ENCODE measurements around the gene TBC1D8B. TPM values are rescaled to one million over a fixed set of nuclear protein-coding genes. Genes with fewer than 3 reads are reported as not detected.

The TBC1D8B gene
- total RNA-seq, 4 donors from 2014 or later, result 1.8 to 3.0 (median 2.3) TPM

DNA sequence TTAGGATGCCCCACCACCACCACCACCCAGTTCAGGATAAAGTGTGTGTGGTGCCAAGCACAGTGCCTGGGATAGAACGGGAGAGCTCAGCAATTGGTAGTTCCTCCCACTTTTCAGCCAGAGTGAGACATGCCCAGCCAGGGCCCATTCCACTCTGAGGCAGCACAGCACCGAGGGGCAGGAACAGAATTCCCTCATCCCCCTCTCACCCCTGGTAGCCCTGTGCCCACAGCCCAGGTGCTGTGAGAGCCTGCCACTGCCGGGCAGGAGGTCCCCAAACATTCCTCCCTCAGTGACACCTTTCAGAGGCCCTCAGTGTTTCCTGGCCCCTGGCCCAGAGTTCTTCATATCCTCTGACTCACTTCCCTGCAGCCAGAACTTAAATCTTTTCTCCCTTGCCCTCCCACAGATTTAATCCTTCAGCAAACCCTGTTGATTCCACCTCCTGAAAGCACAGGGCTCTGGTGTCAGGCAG is 92.5 kb downstream of the TBC1D8B start:
- TF ChIP-seq, protein P1, sequence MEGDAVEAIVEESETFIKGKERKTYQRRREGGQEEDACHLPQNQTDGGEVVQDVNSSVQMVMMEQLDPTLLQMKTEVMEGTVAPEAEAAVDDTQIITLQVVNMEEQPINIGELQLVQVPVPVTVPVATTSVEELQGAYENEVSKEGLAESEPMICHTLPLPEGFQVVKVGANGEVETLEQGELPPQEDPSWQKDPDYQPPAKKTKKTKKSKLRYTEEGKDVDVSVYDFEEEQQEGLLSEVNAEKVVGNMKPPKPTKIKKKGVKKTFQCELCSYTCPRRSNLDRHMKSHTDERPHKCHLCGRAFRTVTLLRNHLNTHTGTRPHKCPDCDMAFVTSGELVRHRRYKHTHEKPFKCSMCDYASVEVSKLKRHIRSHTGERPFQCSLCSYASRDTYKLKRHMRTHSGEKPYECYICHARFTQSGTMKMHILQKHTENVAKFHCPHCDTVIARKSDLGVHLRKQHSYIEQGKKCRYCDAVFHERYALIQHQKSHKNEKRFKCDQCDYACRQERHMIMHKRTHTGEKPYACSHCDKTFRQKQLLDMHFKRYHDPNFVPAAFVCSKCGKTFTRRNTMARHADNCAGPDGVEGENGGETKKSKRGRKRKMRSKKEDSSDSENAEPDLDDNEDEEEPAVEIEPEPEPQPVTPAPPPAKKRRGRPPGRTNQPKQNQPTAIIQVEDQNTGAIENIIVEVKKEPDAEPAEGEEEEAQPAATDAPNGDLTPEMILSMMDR (IDR thresholded peaks at IDR 0.05), result no peak
- no peak for TF ChIP-seq POLR2A (IDR thresholded peaks at IDR 0.05)
- intact Hi-C loops (cut with DNase I; ENCODE audit: low total_unique reads), result no loop called here
- H3K4me3 ChIP-seq (ENCODE audit: low read depth, poor library complexity, severe bottlenecking), result no peak overlapping the region
- 18 to 33% methylated on average over 2 to 3 of the region's 3 CpGs for WGBS, 2 donors
- DNase-seq (ENCODE audit: low spot score in 2 of 2), result no peak

DNA sequence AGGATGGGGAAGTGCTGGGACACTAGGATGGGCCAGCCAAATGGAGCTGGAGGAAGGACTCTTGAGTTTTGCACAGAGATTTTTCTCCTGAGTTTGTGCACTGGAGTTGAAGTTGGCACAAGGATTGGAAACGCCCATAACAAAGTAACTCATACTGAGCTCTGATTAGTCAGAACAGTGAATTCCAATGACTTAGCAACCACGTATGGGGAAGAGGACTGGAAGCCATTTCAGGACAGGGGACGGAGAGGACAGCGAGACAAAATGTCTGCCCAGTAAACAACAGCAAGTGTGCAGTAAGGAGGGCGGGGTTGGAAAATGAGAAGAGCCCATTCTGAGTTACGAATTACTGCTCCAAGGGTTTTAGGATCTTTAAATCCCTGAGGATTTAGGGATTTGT is 94.8 kb downstream of the TBC1D8B start:
- WGBS, 2 donors, result 68 to 74% methylated on average over 6 of the region's 6 CpGs
- intact Hi-C loops (cut with DNase I; ENCODE audit: low total_unique reads), result no loop called here
- H3K4me3 ChIP-seq (ENCODE audit: low read depth, poor library complexity, severe bottlenecking), result no peak overlapping the region
- TF ChIP-seq, protein P1 (IDR thresholded peaks at IDR 0.05), result no peak
- no peak for TF ChIP-seq POLR2A (IDR thresholded peaks at IDR 0.05)
- no peak for DNase-seq (ENCODE audit: low spot score in 2 of 2)

DNA sequence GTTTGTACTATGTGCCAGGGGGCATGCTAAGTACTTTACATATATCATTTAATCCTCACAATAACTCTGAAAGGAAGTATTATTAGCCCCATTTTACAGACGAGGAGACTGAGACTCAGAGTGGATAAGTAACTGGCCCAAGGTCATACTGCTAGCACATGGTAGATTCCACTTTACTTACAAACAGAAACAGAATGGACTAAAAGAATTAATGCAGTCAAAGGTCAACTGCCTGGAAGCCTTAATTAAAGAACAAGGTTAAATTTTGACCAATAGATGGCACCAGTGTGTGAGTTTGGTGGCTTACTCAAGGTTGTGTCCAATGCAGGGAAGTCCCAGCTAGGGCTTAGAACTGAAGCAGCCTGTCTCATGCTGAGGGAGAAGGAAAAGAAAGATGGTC is 96.0 kb downstream of the TBC1D8B start:
- no peak for TF ChIP-seq POLR2A (IDR thresholded peaks at IDR 0.05)
- TF ChIP-seq, protein P1 (IDR thresholded peaks at IDR 0.05), result no peak
- DNase-seq (ENCODE audit: low spot score in 2 of 2), result no peak
- no peak overlapping the region for H3K4me3 ChIP-seq (ENCODE audit: low read depth, poor library complexity, severe bottlenecking)
- WGBS, 2 donors, result 36 to 67% methylated on average over 1 of the region's 1 CpG
- intact Hi-C loops (cut with DNase I; ENCODE audit: low total_unique reads), result no loop called here

DNA sequence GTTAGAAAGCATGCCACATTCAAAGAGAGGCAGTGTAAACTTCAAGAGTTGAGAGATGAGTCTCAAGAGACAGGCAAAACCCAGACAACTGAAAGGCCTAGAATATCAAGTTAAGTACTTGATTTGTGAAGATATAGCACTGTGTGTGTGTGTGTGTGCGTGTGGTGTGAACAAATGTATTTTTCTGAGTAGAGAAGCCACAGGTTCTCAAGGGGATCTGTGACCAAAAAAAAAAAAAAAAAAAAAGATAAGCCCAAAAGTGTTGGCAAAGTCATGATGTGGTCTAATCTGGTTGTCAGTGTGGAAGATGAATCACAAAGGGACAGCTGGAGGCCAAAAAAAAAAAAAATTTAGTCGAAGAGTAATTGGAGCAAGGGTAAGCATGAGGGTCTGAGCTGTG is 96.8 kb downstream of the TBC1D8B start:
- H3K4me3 ChIP-seq (ENCODE audit: low read depth, poor library complexity, severe bottlenecking), result no peak overlapping the region
- intact Hi-C loops (cut with DNase I; ENCODE audit: low total_unique reads), result no loop called here
- TF ChIP-seq POLR2A (IDR thresholded peaks at IDR 0.05), result no peak
- TF ChIP-seq, protein P1 (IDR thresholded peaks at IDR 0.05), result no peak
- DNase-seq (ENCODE audit: low spot score in 2 of 2), result no peak
- 52 to 71% methylated on average over 2 of the region's 2 CpGs for WGBS, 2 donors

DNA sequence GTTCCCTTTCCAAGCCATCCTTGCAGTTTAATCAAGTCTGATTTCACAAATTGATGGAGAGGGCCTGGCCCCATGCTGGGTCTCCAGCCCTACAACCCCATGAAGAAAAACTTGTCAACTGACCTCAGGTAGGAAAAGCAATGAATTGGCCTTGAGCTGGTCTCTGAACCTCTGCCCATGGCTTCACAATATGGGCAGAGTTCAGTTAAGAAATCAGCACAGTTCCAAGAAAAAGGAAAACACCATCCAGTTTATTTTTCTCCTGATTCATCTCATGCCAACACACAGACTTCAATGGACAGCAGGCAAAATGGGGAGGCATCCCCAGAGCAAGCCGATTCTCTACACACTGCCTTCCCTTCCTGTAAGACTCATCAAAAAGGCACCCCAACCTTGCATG is 97.4 kb downstream of the TBC1D8B start:
- DNase-seq (ENCODE audit: low spot score in 2 of 2), result no peak
- 84 to 88% methylated on average over 1 of the region's 1 CpG for WGBS, 2 donors
- no peak overlapping the region for H3K4me3 ChIP-seq (ENCODE audit: low read depth, poor library complexity, severe bottlenecking)
- TF ChIP-seq POLR2A (IDR thresholded peaks at IDR 0.05), result no peak
- TF ChIP-seq, protein P1 (IDR thresholded peaks at IDR 0.05), result no peak
- intact Hi-C loops (cut with DNase I; ENCODE audit: low total_unique reads), result no loop called here

DNA sequence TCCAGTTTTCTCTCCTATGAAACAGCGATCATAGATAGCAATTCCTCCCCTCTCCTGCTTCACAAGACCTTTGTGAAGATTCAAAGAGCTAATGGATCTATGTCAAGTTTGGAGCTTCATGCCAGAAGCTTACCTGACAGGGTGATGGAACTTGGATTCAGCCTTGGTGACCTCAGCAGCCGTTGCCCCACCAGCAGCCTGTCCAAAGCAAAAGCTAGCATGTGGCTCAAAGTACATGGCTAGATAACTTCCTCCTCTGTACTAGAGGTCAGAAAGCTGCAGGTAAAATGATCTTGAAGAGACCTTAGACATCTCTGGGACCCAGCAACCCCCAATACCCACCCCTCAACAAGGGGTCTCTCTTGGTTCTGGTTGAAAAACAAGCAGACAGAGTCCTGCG is 98.9 kb downstream of the TBC1D8B start:
- DNase-seq (ENCODE audit: low spot score in 2 of 2), result no peak
- WGBS, 2 donors, result 65 to 87% methylated on average over 3 of the region's 3 CpGs
- intact Hi-C loops (cut with DNase I; ENCODE audit: low total_unique reads), result no loop called here
- no peak for TF ChIP-seq POLR2A (IDR thresholded peaks at IDR 0.05)
- TF ChIP-seq, protein P1 (IDR thresholded peaks at IDR 0.05), result no peak
- no peak overlapping the region for H3K4me3 ChIP-seq (ENCODE audit: low read depth, poor library complexity, severe bottlenecking)

Measured in lower leg skin (tissue), 4 donors.